ENCODE measurements around the gene HCN2.
"Not testable (repeated sequence)": the region's sequence is repeated elsewhere in the genome, so short reads cannot be mapped to it uniquely, and the experiment has no call there.

The HCN2 gene

GRCh38 chr19:622666-623065 lies 33.0 kb downstream of the HCN2 start:
- no peak for DNase-seq

GRCh38 chr19:623175-623916 lies 33.7 kb downstream of the HCN2 start:
- DNase-seq = no peak

DNA sequence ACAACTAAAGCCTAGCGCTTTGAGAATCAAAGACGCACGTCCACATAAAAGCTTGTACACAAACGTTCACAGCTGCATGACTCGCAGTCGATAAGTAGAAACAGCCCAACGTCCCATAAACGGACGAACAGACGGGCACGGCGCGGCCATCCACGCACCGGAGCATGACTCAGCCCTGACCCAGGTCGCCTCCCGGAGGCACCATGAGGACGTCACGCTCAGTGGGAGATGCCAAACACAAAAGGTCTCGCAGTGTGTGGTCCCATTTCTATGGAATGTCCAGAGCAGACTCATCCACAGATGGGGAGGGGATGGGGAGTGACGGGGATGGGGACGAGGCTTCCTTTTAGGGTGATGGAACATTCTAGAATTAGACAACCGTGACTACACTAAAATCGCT lies 34.3 kb downstream of the HCN2 start:
- no peak for DNase-seq

- DNase-seq = no peak
Observed at GRCh38 chr19:624433-625109, 34.9 kb downstream of the HCN2 start.

DNA sequence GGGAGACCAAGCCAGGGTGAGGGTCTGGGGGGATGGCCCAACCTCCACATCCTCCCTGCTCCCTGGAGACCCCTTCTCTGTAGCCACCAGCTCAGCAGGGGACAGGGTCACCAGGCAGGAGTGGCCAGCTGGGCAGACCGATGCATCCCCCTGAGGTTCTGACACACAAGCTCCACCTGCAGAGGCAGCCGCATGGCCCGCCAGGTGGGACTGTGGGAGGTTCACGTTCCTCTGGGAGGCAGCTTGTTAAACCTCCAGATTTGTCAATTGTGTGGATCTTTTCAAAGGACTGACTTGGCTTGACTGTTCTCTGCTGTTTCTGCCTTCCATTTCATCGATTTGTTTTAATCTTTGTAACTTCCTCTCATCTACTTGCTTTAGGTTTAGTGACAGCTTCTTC lies 35.6 kb downstream of the HCN2 start:
- DNase-seq = no peak

GRCh38 chr19:626566-626965 lies 36.9 kb downstream of the HCN2 start:
- not testable (repeated sequence) for DNase-seq

- no peak for DNase-seq
Observed at GRCh38 chr19:628168-628567, 38.5 kb downstream of the HCN2 start.

DNA sequence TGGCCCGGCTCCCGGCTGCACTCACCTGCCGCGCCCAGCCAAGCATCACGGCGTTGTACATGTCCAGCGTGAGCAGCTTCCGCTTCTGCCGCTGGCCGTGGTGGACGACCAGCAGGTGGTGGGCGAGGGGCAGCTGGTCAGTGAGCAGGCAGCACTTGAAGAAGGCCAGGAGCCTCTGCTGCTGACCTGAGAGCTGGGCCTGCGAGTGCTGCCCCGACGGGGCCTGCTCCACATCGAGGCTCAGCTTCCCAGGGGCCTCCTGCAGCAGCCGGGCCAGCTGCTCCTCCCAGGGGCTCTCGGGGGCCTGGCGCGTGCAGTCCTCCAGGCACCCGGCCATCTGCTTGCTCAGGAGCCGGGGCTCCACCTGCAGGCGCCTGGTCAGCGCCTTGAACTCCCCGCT lies 39.8 kb downstream of the HCN2 start:
- DNase-seq = not testable (repeated sequence)

- no peak for DNase-seq
Observed at GRCh38 chr19:629961-630714, 40.5 kb downstream of the HCN2 start.

- peak in 1 of 2 experiments; percentile 24 for DNase-seq
Observed at GRCh38 chr19:632579-633067, 42.9 kb downstream of the HCN2 start.

GRCh38 chr19:633068-633785 lies 43.5 kb downstream of the HCN2 start, which contains the start of gene POLRMT:
POLRMT (minus strand) TSS chr19:633537; CDS start chr19:633512, 25 bp downstream.
- DNase-seq = peak; percentile 92 to 94

DNA sequence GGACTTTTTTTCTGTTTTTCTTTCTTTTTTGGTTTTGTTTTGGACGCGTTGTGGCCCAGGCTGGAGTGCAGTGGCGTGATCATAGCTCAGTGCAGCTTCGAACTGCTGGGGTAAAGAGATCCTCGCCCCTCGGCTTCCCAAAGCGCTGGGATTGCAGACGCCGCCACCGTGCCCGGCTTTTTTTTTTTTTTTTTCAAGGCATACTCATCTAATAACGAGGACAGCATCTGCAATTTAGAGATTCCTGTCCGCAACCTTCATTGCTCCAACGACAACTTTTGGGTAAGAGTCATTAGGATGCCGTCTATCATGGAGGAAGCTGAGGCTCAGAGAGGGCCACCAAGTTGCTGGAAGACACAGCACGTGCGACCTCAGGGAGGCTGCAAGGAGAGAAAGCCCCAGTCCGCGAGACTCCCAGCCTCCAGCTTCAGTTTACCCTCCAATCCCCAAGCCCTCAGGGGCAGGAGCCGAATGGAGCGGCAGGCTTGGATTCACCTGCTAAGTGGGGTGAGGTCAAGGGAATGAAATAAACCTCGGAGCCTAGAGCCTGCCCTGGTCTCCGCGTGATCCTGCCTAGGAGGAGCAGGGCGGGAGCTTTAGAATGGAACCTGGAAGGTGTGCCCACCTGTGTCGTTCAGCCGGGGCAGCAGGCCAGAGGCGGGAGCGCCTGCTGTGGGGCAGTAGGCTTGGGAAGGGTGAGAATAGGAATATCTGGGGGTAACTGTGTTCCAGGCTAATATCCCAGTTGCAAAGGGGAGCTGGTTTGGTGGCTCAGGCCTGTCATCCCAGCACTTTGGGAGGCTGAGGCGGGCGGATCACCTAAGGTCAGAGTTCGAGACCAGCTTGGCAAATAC lies 44.3 kb downstream of the HCN2 start:
- DNase-seq = no peak

DNA sequence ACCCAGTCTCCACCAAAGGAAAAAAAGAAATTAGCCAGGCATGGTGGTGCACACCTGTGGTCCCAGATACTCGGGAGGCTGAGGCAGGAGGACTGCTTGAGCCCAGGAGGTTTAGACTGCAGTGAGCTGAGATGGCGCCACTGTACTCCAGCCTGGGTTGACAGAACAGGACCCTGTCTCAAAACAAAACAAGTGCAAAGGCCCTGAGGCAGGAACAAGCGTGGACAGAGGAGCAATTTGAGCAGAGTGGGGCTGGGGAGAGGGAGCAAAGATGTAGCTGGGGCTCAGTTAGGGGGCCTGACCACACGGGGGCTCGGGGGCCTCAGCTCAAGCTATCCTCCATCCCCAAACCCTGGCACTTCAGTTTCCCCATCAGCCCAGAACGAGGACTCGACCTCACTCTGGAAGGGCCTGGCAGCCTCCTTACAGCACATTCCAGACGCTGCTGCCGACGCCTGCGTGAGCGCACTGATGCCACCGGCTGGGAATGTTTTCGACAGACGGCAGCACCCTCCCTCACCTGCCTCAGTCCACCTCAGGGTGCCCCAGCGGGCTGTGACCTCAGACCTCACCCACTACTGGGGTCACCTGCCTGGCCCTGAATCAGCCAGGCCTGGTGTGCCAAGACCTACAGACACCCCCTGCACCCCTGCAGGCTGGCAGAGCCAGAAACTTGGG lies 45.4 kb downstream of the HCN2 start:
- no peak for DNase-seq

DNA sequence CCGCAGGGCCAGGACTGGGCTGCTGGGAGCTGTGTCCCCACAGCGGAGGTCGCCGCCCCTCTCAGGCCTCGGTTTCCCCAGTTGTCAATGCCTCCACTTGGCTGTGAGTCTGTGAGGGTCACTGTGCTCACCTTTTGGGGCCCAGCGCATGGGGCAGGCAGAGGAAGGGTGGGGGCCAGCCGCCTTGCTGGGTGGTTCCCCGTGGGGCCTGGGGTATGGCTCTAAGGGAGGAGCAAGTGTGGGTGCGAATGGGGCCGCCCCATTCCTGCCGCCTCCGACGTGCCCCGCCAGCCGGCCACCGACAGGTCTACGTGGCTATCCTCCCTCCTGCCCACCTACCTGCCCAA lies 49.2 kb downstream of the HCN2 start:
- DNase-seq = no peak

DNA sequence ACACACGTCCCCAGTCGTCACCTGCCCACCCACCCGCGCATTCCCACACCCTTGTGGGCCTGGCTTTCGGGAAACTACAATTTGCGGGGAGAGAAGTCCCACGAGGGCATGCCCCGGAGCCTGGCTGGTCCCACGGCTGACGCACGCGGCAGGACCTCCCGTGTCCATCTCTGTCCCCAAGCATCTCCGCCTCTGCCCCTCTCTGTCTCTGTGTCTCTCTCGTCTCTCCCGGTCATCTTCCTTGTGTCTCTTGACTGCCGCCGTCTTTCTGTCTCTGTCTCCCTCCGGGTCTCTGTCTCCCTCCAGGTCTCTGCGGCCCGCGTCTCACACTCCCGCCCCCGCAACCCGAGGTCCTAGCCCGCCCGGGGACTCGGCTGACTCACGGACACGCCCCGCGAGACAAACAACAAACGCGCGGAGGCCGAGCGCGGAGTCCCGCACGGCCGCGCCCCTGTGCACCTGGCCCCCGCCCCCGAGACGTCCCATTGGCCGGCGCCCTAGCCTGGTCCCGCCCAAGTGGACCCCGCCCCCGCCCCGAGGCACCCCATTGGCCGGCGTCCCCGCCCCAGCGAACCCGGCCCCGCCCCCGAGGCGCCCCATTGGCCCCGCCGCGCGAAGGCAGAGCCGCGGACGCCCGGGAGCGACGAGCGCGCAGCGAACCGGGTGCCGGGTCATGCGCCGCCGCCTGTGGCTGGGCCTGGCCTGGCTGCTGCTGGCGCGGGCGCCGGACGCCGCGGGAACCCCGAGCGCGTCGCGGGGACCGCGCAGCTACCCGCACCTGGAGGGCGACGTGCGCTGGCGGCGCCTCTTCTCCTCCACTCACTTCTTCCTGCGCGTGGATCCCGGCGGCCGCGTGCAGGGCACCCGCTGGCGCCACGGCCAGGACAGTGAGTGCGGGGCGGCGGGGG lies 49.8 kb downstream of the HCN2 start, which contains the start of gene FGF22:
TSS of gene FGF22 (plus strand) at position 627 of the 908 bp plus-strand sequence. CDS start at position 674, 47 bp downstream.
- DNase-seq = peak; percentile 62 to 77

GRCh38 chr19:640161-640558 lies 50.5 kb downstream of the HCN2 start:
- DNase-seq = no peak

DNA sequence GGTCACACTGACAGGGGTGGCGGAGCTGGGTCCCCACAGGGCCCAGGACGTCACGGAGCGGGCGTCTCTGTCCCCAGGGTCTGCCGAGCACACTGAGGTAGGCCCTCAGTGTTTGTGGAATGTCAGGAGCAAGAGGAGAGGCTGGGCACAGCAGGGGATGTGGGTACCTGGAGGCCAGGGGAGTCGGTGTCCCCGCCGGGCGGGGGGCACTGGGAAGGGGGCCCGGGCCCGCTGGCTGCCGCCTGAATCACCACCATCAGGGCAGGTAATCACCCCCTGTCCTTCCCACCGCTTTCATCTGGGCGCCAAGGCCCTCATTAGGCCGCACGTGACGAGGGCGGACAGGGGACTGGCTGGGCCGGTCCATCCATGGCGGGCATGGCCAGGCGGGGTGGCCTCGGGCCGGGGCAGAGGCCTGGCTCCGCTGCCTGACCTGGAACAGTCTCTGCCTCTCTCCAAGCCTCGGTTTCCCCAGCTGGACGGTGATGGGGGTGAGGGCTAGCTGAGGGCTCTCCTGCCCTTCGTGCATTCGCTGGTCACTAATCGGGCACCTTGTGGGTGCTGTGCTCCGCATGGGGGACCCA lies 51.0 kb downstream of the HCN2 start:
- no peak for DNase-seq

DNA sequence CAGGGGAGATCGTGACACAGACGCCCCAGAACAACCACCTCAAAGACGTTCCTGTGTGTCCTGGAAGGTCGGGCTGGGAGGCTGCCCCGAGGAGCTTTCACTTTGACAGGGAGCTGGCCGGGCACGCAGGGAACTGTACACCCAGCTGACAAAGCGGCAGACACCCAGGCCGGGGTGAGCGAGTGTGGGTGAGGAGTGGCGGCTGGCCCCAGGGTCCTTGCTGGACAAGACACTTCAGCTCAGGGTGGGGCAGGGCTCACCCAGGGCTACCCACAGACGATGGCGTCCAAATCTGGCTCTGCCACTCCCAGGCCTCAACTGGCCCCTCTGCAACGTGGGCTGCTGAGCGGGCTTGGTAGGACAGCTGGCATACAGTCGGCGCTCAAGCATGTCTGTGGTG lies 52.0 kb downstream of the HCN2 start:
- DNase-seq = no peak
